ENCODE measurements around the gene HDAC8.
A peak's percentile ranks its signal among the peaks of the same experiment; 100 is the strongest.
"Not testable (repeated sequence)": the region's sequence is repeated elsewhere in the genome, so short reads cannot be mapped to it uniquely, and the experiment has no call there.

HDAC8 gene

DNA sequence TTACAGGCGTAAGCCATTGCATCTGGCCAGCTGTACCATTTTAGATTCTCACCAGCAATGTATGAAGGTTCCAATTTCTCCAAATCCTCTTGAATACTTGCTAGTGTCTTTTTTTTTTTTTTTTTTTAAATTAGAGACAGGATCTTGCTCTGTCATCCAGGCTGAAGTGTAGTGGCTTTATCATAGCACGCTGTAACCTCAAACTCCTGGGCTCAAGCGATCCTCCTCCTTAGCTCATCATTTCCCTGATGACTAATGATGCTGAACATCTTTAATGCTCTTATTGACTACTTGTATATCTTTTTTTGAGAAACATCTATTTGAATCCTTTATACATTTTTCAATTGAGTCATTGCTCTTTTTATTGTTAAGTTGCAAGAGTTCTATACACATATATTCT is 40.3 kb downstream of the HDAC8 start:
- DNase-seq (ENCODE audit: low spot score): no peak

DNA sequence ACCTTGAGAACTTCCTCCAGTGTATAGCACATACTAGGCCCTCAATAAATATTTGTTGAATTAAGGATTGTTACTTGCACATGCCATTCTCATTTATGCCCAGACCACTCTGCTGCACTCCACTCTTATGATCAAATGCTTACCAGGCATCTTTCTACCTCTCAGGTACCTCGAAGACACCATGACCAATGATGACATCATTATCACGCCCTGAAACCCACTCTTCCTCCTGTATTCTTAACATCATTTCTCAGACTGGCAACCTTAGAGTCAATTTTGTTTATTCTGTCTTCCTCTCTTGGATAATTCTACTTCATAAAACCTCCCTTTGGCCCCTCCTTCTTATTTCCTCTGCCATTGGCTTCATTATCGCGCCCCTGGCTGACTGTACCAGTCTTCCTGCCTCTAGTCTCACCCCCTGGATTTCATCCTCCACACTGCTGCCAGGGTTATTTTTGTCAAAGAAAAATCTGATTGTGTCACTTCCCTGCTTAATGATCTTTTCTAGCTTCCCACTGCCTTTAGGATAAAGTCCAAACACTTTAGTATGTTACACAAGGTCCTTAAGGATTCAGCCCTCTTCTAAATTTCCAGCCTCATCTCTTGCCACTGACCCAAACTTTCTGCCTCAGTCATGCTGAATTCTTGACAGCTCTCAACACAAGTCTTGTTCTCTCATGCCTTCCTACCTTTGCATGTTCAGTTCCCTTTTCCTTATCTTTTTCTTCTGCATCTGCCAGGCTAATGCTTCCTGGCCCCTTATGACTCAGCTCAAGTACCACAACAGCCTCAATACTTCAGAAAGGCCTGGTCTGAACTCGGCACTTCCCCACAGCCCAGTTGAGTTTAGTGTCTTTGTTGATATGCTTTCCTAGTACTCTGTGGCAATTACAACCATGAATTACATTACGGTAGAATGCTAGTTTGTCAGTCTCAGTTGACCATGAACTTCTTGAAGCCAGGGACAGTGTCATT is 45.8 kb downstream of the HDAC8 start:
- DNase-seq (ENCODE audit: low spot score): peak; percentile 2

DNA sequence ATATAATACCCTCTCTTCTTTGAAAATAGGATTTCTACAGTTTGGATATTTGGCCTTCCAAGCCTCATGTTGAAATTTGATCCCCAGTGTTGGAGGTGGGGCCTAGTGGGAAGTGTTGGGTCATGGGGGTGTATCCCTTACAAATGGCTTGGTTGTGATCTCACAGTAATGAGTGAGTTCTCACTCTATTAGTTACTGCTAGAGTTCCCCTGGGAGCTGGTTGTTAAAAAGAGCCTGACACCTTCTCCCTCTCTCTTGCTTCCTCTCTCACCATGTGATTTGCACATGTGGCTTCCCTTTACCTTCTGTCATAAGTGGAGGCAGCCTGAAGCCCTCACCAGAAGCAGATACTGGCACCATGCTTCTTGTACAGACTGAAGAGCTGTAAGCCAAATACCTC is 73.9 kb downstream of the HDAC8 start:
- no peak for DNase-seq (ENCODE audit: low spot score)

DNA sequence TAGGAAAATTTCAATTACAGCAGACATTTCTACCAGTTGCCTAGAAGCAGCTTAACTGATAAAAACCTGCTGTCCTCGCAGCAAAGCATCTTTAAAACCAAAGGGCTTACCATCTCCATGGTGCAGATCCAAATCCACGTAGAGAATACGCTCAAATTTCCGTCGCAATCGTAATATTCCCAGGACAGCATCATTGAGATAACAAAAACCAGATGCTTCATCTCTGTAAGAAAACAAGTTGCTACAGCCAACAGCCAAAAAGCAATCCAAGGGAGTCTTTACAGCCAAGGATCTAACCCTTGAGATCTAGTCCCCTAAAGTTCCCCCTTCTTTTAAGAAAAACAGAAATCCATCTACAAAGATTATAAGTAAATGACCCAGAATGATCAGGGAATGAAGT is 77.6 kb downstream of the HDAC8 start:
- no peak for DNase-seq (ENCODE audit: low spot score)

DNA sequence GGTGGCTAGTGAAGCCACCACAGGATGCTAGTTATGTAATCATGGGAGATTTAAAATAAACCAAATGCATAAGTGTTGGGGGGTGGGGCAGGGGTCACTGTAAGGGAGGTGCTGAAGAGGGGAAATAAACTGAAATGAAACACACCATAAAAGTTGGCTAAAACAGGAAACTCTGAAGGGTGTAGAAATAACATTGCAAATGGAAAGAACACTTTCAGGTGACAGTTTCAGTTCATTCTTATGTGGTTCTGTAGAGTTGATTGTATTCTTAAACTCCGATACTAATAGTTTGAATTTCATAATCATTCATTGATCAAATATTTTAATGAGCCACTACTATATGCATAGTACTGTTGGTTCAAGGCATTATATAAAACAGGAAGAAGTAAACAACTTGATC is 80.1 kb downstream of the HDAC8 start:
- no peak for DNase-seq (ENCODE audit: low spot score)

DNA sequence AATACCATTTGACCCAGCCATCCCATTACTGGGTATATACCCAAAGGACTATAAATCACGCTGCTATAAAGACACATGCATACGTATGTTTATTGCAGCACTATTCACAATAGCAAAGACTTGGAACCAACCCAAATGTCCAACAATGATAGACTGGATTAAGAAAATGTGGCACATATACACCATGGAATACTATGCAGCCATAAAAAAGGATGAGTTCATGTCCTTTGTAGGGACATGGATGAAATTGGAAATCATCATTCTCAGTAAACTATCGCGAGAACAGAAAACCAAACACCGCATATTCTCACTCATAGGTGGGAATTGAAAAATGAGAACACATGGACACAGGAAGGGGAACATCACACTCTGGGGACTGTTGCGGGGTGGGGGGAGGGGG is 82.4 kb downstream of the HDAC8 start:
- not testable (repeated sequence) for DNase-seq (ENCODE audit: low spot score)

DNA sequence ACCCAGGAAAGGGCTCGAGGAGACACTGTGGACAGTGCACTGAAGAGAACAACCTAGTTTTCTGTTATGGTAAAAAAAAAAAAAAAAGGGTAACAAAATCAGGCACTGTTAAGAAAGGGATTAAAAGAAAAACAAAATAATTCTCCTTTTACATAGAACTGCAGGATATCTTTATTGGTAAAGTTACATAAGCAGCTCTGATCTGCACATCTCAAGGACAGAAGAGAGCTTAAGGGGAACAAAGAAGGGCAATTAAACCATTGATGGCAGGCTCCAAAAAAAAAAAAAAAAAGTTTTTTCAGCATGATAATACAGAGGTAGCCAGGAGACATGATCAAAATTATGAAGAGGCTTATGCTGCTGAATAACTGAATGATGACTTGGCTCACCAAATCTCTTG is 85.0 kb downstream of the HDAC8 start:
- DNase-seq (ENCODE audit: low spot score): no peak

DNA sequence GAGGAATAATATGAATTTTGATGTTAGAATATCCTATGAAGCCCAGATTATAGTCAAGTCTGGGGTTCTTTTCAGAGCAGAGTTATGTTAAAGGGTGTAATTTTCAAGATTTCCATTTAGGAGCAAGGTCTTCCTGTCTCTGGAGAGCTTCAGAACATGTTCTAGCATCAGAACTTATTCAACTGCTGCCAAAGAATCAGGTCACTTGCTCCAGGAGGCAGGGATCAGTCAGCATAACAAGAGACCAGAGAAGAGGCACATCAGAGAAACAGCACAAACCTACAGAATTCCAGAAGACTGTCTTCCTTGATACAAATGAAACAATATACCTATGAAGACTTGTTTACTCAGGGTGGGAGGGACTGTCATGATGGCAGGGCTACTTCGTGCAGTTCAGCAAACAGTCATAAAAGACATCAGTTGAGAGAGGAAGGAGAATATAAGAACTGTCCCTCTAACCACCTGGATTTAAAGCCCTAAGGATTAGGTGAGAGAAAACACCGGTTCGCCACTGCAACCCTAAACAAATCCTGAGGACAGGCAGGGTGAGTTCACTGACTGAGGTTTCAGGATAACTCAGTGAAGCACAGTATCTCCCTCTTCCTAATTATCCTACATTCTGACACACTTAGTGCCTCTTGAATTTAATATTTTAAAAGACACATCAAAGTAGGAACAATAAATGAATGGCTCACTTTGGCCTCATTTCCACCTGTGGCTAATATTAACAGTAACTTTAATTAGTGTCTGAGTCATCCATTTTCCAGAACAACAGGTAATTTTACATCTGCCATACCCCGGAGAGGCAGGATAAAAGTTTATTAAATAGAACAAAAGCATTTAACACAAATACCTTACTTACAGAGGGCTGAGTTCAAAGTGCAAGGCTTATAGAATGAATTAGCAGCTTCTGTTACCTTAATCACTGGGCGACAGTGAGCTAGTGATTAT is 93.0 kb downstream of the HDAC8 start:
- no peak for DNase-seq (ENCODE audit: low spot score)

DNA sequence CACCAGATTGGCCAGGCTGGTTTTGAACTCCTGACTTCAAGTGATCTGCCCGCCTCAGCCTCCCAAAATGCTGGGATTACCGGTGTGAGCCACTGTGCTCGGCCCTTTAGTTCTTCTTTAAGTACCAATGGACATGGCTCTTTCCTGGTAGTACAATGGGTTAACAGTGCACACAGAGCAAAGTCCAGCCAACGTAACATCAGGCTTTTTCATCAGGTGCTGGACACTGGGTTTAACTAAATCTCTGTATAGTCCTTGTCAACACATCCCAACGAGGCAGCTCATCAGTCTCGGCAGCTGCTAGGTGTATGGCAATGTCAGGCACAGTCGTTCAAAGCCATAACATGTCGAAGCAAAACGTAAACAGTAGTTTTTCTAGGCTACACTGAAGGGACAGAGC is 93.8 kb downstream of the HDAC8 start:
- DNase-seq (ENCODE audit: low spot score): no peak

DNA sequence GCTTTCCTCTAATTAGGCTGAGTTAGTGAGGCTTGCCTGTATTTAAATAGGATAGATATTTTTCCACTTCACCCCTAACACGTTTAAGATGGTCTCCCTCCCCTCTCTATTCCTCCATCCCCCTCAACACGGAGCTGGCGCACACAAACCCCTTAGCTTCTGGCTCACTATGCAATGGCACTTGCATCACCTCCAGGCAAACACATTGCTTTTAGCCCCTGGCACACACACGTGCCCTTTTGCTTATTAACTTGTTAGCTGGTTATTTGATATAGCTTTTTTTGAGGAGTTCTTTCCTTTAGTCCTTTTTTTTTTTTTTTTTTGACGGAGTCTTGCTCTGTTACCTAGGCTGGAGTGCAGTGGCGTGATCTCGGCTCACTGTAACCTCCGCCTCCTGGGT is 94.3 kb downstream of the HDAC8 start:
- no peak for DNase-seq (ENCODE audit: low spot score)

DNA sequence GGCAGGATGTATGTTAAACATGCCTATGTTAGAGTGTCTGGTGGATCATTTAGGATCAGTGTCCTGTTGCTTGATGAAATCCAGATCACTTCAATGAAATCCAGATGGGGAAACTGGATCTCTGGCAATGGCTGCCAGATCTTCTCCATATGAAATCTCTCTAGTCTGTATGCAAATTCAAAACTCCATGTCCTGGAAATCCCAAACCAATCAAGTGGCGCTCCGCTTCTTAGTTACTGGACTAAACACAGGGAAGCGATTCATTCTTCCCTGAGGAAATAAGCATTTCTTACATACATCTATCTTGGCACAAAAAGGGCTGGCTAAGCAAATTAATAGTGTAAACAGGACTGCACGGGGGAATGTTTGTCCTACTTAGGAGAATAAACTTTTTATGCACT is 94.9 kb downstream of the HDAC8 start:
- no peak for DNase-seq (ENCODE audit: low spot score)

DNA sequence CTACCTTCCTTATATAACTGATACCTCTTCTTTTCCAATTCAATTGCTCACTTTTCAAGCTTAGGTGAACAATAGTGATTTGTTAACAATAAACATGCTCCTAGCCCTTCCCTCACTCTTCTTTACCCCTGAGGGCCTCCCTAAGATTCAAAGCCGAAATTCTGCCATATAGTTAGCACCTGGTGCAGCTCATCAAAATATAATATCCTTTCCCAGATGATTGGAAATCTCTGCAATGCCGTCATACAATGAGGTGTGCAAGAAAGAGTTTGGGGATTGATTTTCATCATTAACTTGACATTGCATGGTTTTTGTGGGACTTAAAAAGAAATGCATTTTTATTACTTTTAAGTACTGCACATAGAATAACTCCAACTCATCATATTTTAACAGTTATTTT is 95.3 kb downstream of the HDAC8 start:
- no peak for DNase-seq (ENCODE audit: low spot score)

DNA sequence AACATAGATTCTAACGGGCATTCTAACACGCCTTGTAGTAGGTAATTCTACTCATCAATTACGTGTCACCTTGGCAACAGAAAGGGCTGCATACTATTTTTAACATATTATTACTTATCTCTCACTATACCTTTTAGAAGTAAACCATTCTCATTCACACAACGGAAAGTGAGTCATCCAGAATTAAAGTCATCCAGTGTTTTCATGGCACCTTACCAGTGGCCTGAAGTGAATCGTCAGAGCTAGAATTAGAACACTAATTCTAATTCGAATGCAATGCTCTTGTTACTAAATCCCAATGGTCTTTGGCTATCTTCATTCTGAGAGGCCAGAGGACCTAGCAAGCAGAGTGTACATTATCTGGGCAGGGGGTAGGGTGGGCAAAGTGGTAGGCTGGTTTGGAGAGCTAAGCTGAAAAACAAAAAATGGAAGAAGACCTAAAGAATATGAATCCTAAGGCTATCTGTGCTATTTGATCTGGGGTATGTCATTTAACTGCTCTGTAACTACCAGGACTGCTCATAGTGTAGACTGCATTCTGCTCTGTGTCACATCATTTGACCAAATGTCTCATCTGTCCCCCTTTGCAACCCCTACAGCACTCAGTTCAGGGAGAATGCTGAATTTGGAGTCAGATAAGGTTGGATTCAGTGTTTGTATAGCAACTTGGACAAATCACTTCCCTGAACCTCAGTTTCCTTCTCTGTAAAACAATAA is 96.5 kb downstream of the HDAC8 start:
- no peak for DNase-seq (ENCODE audit: low spot score)

DNA sequence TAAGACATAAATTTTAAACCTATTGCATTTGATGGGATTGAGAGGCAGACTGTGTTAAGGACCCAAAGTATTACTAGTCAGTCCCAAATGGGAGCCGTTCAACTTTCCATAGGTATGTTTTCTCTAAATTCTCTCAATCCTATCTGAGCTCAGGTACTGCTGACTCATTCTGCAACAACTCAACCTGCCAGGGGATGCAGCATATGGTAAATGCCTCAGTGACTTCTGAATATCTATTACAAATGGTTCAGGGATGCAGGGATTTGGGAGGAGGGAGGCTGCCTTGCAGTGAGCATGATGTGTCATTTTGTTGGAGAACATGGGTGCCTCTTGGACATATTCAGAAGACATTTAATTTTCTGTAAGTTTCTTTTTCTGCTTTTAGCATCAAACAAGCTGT is 97.3 kb downstream of the HDAC8 start:
- no peak for DNase-seq (ENCODE audit: low spot score)

DNA sequence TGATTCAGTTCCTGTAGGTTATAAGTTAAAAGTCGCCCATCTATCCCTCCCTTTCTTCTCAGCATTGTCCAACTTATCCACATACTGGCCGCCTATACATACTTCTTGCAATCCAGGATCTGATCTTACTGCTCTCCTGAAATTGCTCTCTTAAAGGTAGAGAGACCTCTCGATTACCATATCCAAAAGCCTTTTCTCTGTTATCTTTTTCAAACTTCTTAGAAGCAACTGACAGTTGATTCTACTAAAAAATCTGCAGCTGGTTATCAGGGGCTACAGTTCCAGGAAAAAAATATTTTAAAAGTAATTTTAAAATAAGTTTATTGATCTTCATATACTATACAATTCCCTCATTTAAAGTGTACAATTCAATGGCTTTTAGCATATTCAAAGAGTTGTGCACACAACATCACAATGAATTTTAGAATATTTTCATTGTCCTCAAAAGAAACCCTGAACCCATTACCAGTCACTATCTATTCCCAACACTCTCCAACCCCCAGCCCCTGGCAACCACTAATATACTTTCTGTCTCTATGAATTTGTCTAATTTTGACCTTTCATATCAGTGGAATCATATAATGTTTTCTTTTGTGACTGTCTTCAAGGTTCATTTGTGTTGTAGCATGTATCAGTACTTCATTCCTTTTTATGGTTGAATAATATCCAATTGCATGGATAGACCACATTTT is 102.0 kb downstream of the HDAC8 start:
- DNase-seq (ENCODE audit: low spot score): peak; percentile 2

DNA sequence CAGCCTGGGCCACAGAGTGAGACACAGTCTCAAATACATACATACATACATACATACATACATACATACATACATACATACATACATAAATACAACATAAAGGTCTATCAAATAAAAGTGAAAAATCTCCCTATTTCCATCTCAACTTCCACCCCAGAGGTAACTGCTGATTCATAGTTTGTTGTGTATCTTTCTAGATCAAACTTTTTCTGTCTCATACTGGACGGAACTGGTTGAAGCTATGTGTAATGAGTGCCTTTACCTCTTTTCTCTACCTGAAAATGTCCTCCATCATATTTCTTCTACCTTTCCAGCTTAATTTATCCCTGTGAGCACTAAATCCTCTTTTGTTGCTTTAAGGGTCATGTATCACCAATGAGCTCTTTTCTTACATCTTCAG is 102.5 kb downstream of the HDAC8 start:
- DNase-seq (ENCODE audit: low spot score): no peak

DNA sequence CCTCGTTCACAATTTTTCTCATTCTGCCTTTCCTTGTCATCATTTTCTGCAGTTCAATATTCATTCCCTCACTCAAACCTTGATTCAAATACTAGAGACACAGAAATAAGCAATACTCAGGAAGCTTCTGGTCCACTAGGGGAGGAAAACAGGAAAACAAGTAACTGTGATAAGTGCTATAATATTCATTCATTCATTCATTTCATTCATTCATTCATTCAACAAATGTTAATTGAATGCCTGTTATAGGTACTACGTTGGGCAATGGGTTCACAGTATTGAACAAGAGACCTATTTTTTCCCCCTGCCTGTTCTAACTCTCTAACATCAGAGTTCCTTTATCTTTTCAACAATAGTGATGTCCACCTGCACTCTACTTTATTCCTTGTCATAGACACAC is 104.0 kb downstream of the HDAC8 start:
- DNase-seq (ENCODE audit: low spot score): no peak

DNA sequence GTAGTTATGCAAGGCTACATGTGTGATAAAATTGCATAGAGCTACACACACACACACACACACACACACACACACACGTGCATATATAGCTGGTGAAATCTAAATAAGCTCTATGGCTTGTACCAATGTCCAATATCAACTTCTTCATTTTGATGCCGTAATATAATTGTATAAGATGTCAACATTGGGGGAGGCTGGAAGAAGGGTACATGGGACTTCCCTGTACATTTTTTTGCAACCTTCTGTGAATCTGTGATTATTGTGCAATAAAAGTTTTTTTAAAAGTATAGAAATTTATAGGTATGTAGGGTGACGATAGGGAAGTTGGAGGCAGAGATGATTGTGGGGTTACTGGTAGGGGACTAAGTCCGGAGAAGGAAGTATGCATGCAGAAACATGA is 105.5 kb downstream of the HDAC8 start:
- DNase-seq (ENCODE audit: low spot score): no peak

DNA sequence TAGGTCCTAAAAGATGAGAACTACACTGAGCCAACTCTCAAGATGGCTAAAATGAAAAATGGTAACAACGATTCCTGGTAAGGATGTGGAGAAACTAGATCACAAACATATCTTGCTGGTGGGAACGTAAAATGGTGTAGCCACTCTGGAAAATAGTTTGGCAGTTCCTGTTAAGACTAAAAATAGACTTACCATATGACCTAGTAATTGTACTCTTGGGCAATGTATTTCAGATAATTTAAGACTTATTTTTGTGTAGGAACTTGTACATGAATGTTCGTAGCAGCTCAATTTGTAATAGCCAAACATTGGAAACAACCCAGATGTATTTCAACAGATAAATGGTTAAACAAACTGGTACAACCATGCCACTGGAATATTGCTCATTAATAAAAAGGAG is 106.2 kb downstream of the HDAC8 start:
- DNase-seq (ENCODE audit: low spot score): no peak

DNA sequence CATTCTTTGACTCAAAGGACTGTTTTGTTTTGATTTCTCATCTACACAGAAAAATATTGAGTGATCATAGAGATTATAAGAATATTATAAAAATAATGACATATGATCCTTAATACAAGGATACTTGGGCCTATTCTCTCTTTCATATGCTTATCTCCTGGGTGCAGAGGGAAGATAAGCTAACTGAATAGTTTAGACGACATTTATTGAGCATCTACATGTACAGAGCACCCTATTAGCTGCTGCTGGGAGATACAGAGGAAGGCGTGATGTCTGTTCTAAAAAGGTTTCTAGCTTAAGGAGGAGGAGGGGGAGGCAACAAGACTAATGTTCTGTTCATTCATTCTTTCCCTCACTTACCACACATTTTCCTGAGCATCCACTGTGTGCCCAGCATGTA is 106.8 kb downstream of the HDAC8 start:
- DNase-seq (ENCODE audit: low spot score): no peak

DNA sequence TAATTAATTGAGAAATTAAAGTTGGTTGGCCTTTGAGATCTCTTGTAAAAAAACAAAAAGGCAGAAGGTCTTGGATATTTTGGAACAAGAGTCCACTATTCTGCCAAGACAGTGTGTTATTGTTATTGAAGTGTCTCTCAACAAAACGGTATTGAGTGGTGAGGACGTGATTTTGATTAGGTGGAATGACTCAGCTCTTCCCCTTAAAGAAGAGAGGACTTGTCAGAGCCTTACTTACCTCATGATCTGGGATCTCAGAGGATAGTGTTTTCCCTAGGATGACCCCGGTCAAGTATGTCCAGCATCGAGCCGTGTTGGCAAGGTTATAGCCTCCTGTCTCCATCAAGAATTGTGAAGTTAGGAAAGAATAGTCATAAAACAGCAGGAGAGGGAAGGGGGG is 110.9 kb downstream of the HDAC8 start:
- no peak for DNase-seq (ENCODE audit: low spot score)

DNA sequence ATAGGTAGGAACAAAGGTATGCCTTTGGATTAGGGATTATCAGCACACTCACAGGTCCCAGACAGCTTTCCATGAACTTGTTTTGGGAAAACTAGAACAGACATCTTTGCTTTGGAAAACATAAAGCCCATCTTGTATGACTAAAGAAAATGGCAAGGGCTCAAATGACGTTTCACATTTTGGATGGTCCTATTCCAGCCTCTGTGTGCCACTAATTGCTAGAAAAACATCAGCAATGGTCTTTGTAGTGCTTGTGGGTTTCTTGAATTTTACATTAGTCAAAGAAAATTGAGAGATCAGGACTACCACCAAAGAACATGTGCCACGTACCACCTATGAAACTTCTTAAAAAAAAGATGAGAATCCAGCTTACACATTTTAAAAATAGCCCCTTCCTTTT is 111.4 kb downstream of the HDAC8 start:
- no peak for DNase-seq (ENCODE audit: low spot score)

Data from hematopoietic multipotent progenitor cell treated with erythropoietin and hydrocortisone succinate and interleukin-3 and kit ligand, for 15 days (in vitro differentiated cells).